Activated naive CD4-positive, alpha-beta T cell (primary cell): ENCODE measurements around the gene TSEN15.
"Not testable (repeated sequence)": the region's sequence is repeated elsewhere in the genome, so short reads cannot be mapped to it uniquely, and the experiment has no call there.

ENCODE experiments used
- DNase-seq, 4 experiments: peaks; one replicate each; lab custom pipeline; 2025; lab: John Stamatoyannopoulos, UW

Gene TSEN15

GRCh38 chr1:184031409-184032107, 20.0 kb upstream of the TSEN15 start:
- no peak for DNase-seq

- no peak for DNase-seq
Observed at GRCh38 chr1:184032306-184032929, 19.1 kb upstream of the TSEN15 start.

- DNase-seq, result no peak
Observed at GRCh38 chr1:184032930-184033418, 18.6 kb upstream of the TSEN15 start.

GRCh38 chr1:184033711-184034167, 17.8 kb upstream of the TSEN15 start:
- DNase-seq, result no peak

- DNase-seq, result no peak
Observed at GRCh38 chr1:184034761-184035379, 16.7 kb upstream of the TSEN15 start.

- no peak for DNase-seq
Observed at GRCh38 chr1:184035719-184036516, 15.6 kb upstream of the TSEN15 start.

- DNase-seq, result no peak
Observed at GRCh38 chr1:184036517-184036949, 15.0 kb upstream of the TSEN15 start.

- DNase-seq, result no peak
Observed at GRCh38 chr1:184037849-184038591, 13.5 kb upstream of the TSEN15 start.

- no peak for DNase-seq
Observed at GRCh38 chr1:184039126-184039525, 12.4 kb upstream of the TSEN15 start.

GRCh38 chr1:184041731-184042130, 9.8 kb upstream of the TSEN15 start:
- no peak for DNase-seq

GRCh38 chr1:184043315-184043714, 8.2 kb upstream of the TSEN15 start:
- DNase-seq, result not testable (repeated sequence)

GRCh38 chr1:184044603-184045376, 6.7 kb upstream of the TSEN15 start:
- DNase-seq, result no peak

- DNase-seq, result not testable (repeated sequence)
Observed at GRCh38 chr1:184047541-184047940, 4.0 kb upstream of the TSEN15 start.

- DNase-seq, result no peak
Observed at GRCh38 chr1:184048561-184049240, 2.8 kb upstream of the TSEN15 start.

- no peak for DNase-seq
Observed at GRCh38 chr1:184049291-184049690, 2.2 kb upstream of the TSEN15 start.

GRCh38 chr1:184049836-184050468, 1.6 kb upstream of the TSEN15 start:
- DNase-seq, result no peak

- DNase-seq, result no peak
Observed at GRCh38 chr1:184050636-184051035, 894 bp upstream of the TSEN15 start.

- DNase-seq, result no peak
Observed at GRCh38 chr1:184051138-184051484, 419 bp upstream of the TSEN15 start.

GRCh38 chr1:184052194-184052559, 647 bp downstream of the TSEN15 start:
- DNase-seq, result no peak

GRCh38 chr1:184052750-184053149, 1.2 kb downstream of the TSEN15 start:
- no peak for DNase-seq
